HUES64 (cell line): Measurements from ENCODE around the gene HOXD3.

Experiments used
- H3K27ac ChIP-seq: 2 replicates; pipeline ENCODE4 v1.7.0; 2013; ENCODE audit warnings: low read depth, low read length, inconsistent platforms
- H3K27me3 ChIP-seq: 2 replicates; pipeline ENCODE4 v1.6.1; 2013; ENCODE audit warnings: mild to moderate bottlenecking, low read length; ENCODE audit not compliant: insufficient read depth
- H3K36me3 ChIP-seq: 2 replicates; pipeline ENCODE4 v1.6.1; 2013; ENCODE audit warnings: mild to moderate bottlenecking, low read length; ENCODE audit not compliant: insufficient read depth
- H3K4me1 ChIP-seq: 2 replicates; pipeline ENCODE4 v1.6.1; 2013; ENCODE audit warnings: mild to moderate bottlenecking, low read length, moderate library complexity; ENCODE audit not compliant: insufficient read depth
- H3K4me3 ChIP-seq: 2 replicates; pipeline ENCODE4 v1.5.1; 2013; ENCODE audit warnings: mild to moderate bottlenecking, low read length, moderate library complexity
- H3K9ac ChIP-seq: 2 replicates; pipeline ENCODE4 v1.6.1; 2013; ENCODE audit warnings: mild to moderate bottlenecking, low read depth, low read length
- H3K9me3 ChIP-seq: 2 replicates; pipeline ENCODE4 v1.6.1; 2013; ENCODE audit warnings: low read depth, low read length; ENCODE audit not compliant: insufficient read depth
- WGBS: fragments of 150-250, 120-280 bp; methylation state at CpG from one replicate; pipeline ENCODE4 v1.1.7; 2013; ENCODE audit warnings: missing lambda C conversion rate; 5-methylcytosine and 5-hydroxymethylcytosine counted together

The HOXD3 gene

GRCh38 chr2:176171351-176172006 lies 14.4 kb downstream of the HOXD3 start:
- Histone ChIP-seq H3K27me3 (peaks cover 100% of the 10 kb centered on the region), H3K9me3 (no peaks in the 10 kb centered on the region), H3K4me3 (peak overlapping the region; percentile 34), H3K36me3 (no peaks in the 10 kb centered on the region), H3K9ac (no peak overlapping the region), H3K4me1 (peaks cover 17% of the 10 kb centered on the region), H3K27ac (no peak overlapping the region)
- 2% methylated on average over 50 of the region's 51 CpGs for WGBS

DNA sequence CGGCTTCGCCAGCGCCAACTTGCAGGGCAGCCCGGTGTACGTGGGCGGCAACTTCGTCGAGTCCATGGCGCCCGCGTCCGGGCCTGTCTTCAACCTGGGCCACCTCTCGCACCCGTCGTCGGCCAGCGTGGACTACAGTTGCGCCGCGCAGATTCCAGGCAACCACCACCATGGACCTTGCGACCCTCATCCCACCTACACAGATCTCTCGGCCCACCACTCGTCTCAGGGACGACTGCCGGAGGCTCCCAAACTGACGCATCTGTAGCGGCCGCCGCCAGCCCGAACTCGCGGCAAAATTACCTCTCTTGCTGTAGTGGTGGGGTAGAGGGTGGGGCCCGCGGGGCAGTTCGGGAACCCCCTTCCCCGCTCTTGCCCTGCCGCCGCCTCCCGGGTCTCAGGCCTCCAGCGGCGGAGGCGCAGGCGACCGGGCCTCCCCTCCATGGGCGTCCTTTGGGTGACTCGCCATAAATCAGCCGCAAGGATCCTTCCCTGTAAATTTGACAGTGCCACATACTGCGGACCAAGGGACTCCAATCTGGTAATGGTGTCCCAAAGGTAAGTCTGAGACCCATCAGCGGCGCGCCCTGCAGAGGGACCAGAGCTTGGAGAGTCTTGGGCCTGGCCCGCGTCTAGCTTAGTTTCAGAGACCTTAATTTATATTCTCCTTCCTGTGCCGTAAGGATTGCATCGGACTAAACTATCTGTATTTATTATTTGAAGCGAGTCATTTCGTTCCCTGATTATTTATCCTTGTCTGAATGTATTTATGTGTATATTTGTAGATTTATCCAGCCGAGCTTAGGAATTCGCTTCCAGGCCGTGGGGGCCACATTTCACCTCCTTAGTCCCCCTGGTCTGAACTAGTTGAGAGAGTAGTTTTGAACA lies 15.1 kb downstream of the HOXD3 start:
- Histone ChIP-seq H3K27me3 (peaks cover 100% of the 10 kb centered on the region), H3K4me3 (peak overlapping the region; percentile 34), H3K9me3 (no peaks in the 10 kb centered on the region), H3K36me3 (no peaks in the 10 kb centered on the region), H3K9ac (no peak overlapping the region), H3K27ac (no peak overlapping the region), H3K4me1 (peaks cover 17% of the 10 kb centered on the region)
- 3% methylated on average over 59 of the region's 60 CpGs for WGBS

GRCh38 chr2:176172895-176173566 lies 15.9 kb downstream of the HOXD3 start:
- H3K27me3 ChIP-seq: peaks cover 100% of the 10 kb centered on the region
- no peak overlapping the region for H3K9ac ChIP-seq
- no peaks in the 10 kb centered on the region for H3K9me3 ChIP-seq
- no peak overlapping the region for H3K4me3 ChIP-seq
- no peaks in the 10 kb centered on the region for H3K36me3 ChIP-seq
- WGBS: 8% methylated on average over 9 of the region's 14 CpGs
- H3K4me1 ChIP-seq: peaks cover 17% of the 10 kb centered on the region
- no peak overlapping the region for H3K27ac ChIP-seq

- peaks cover 100% of the 10 kb centered on the region for H3K27me3 ChIP-seq
- WGBS: 14% methylated on average over 4 of the region's 7 CpGs
- no peak overlapping the region for H3K4me3 ChIP-seq
- no peak overlapping the region for H3K9ac ChIP-seq
- H3K36me3 ChIP-seq: no peaks in the 10 kb centered on the region
- H3K9me3 ChIP-seq: no peaks in the 10 kb centered on the region
- no peak overlapping the region for H3K27ac ChIP-seq
- peaks cover 19% of the 10 kb centered on the region for H3K4me1 ChIP-seq
Measured at GRCh38 chr2:176173567-176174381, 16.7 kb downstream of the HOXD3 start.

DNA sequence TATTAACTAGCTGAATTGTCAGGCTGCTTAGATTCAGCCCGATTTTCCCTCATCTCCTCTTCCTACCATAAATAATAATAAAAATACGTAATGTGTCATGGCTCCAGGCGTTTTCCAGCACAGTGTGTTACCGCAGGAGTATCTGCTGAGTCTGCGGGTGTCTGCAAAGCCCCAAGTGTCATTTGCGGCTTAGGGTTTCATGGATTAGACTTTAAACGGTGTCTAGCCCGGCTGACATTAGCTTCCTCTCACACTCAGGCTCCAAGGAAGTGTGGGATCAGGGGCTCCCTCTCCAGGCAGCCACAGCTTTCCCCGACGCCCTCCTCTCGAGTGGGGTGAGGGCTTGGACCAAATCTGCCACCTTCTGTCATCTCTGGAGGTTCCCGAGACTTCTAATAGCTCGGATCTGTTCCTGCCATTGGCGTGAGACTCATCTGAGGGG lies 17.3 kb downstream of the HOXD3 start:
- WGBS: 4% methylated on average over 14 of the region's 14 CpGs
- Histone ChIP-seq H3K4me3 (0 out of 2 replicates have a peak overlapping the region, but pooled peaks have one; percentile 28), H3K36me3 (no peaks in the 10 kb centered on the region), H3K27me3 (peaks cover 100% of the 10 kb centered on the region), H3K9me3 (no peaks in the 10 kb centered on the region), H3K27ac (no peak overlapping the region), H3K4me1 (peaks cover 21% of the 10 kb centered on the region), H3K9ac (no peak overlapping the region)

GRCh38 chr2:176174824-176175708 lies 18.0 kb downstream of the HOXD3 start:
- no peaks in the 10 kb centered on the region for H3K36me3 ChIP-seq
- WGBS: under 1% methylated on average over 47 of the region's 47 CpGs
- no peak overlapping the region for H3K9ac ChIP-seq
- no peak overlapping the region for H3K27ac ChIP-seq
- H3K27me3 ChIP-seq: peaks cover 100% of the 10 kb centered on the region
- H3K4me3 ChIP-seq: peak overlapping the region; percentile 28
- H3K4me1 ChIP-seq: peaks cover 21% of the 10 kb centered on the region
- no peaks in the 10 kb centered on the region for H3K9me3 ChIP-seq

- no peak overlapping the region for H3K9ac ChIP-seq
- H3K4me3 ChIP-seq: no peak overlapping the region
- H3K4me1 ChIP-seq: peaks cover 21% of the 10 kb centered on the region
- H3K9me3 ChIP-seq: no peaks in the 10 kb centered on the region
- WGBS: 32% methylated on average over 4 of the region's 7 CpGs
- H3K36me3 ChIP-seq: no peaks in the 10 kb centered on the region
- no peak overlapping the region for H3K27ac ChIP-seq
- peaks cover 100% of the 10 kb centered on the region for H3K27me3 ChIP-seq
Measured at GRCh38 chr2:176175709-176176607, 18.9 kb downstream of the HOXD3 start.

GRCh38 chr2:176177580-176178037 lies 20.5 kb downstream of the HOXD3 start:
- Histone ChIP-seq H3K9me3 (no peaks in the 10 kb centered on the region), H3K4me3 (peak overlapping the region; percentile 45), H3K27ac (no peak overlapping the region), H3K27me3 (peaks cover 100% of the 10 kb centered on the region), H3K9ac (no peak overlapping the region), H3K4me1 (peaks cover 21% of the 10 kb centered on the region), H3K36me3 (no peaks in the 10 kb centered on the region)
- WGBS: 0% methylated on average over 12 of the region's 12 CpGs

- no peak overlapping the region for H3K9ac ChIP-seq
- peak overlapping the region; percentile 45 for H3K4me3 ChIP-seq
- H3K4me1 ChIP-seq: peaks cover 21% of the 10 kb centered on the region
- no peaks in the 10 kb centered on the region for H3K36me3 ChIP-seq
- H3K27me3 ChIP-seq: peaks cover 100% of the 10 kb centered on the region
- no peak overlapping the region for H3K27ac ChIP-seq
- no peaks in the 10 kb centered on the region for H3K9me3 ChIP-seq
- WGBS: under 1% methylated on average over 68 of the region's 68 CpGs
Measured at GRCh38 chr2:176178038-176178756, 21.1 kb downstream of the HOXD3 start.
